Activated T-helper 1 cell treated with anti-CD3 and anti-CD28 coated beads, Interleukin-2, amount 50 U/mL, for 16 hours (primary cell): ENCODE data around the gene RAPGEF1.

Experiments used
- DNase-seq, 2 donors: peaks; one replicate each; pipeline ENCODE4 v3.0.0-alpha.2; 2020; ENCODE audit warnings: low read depth in 1 of 2, low spot score in 1 of 2

The RAPGEF1 gene

GRCh38 chr9:131748411-131748955 lies 8.6 kb upstream of the RAPGEF1 start:
- DNase-seq = no peak

GRCh38 chr9:131747352-131747751 lies 7.5 kb upstream of the RAPGEF1 start:
- no peak for DNase-seq

GRCh38 chr9:131745610-131746009 lies 5.7 kb upstream of the RAPGEF1 start:
- no peak for DNase-seq

GRCh38 chr9:131744720-131745201 lies 4.9 kb upstream of the RAPGEF1 start:
- no peak for DNase-seq

- DNase-seq = no peak
Measured at GRCh38 chr9:131744171-131744719, 4.4 kb upstream of the RAPGEF1 start.

GRCh38 chr9:131743501-131743900 lies 3.6 kb upstream of the RAPGEF1 start:
- DNase-seq = no peak

GRCh38 chr9:131743096-131743495 lies 3.2 kb upstream of the RAPGEF1 start:
- no peak for DNase-seq

GRCh38 chr9:131740898-131741297 lies 1.0 kb upstream of the RAPGEF1 start:
- no peak for DNase-seq

- DNase-seq = no peak
Measured at GRCh38 chr9:131739133-131739958, 530 bp downstream of the RAPGEF1 start.

- DNase-seq = no peak
Measured at GRCh38 chr9:131738293-131739132, 1.4 kb downstream of the RAPGEF1 start.

GRCh38 chr9:131737426-131737825 lies 2.5 kb downstream of the RAPGEF1 start:
- DNase-seq = no peak

- no peak for DNase-seq
Measured at GRCh38 chr9:131736431-131736830, 3.4 kb downstream of the RAPGEF1 start.

- no peak for DNase-seq
Measured at GRCh38 chr9:131735238-131736128, 4.4 kb downstream of the RAPGEF1 start.

- DNase-seq = no peak
Measured at GRCh38 chr9:131734781-131735180, 5.1 kb downstream of the RAPGEF1 start.

GRCh38 chr9:131734165-131734610 lies 5.7 kb downstream of the RAPGEF1 start:
- DNase-seq = no peak

GRCh38 chr9:131733541-131734061 lies 6.3 kb downstream of the RAPGEF1 start:
- DNase-seq = peak in 1 of 2 donors; percentile 39

- DNase-seq = no peak
Measured at GRCh38 chr9:131732636-131733289, 7.1 kb downstream of the RAPGEF1 start.

- DNase-seq = no peak
Measured at GRCh38 chr9:131732061-131732526, 7.8 kb downstream of the RAPGEF1 start.

GRCh38 chr9:131731644-131732043 lies 8.2 kb downstream of the RAPGEF1 start:
- no peak for DNase-seq
